VCaP (cell line): Measurements from ENCODE around the gene NTHL1.
"Not testable (repeated sequence)": the region's sequence is repeated elsewhere in the genome, so short reads cannot be mapped to it uniquely, and the experiment has no call there.

Source experiments
- H3K27ac ChIP-seq: fragments of 450-650 bp; 2 replicates; pipeline ENCODE4 v1.5.1; 2017
- TF ChIP-seq, protein P1 (sequence below): fragments of 450-650 bp; conservative IDR thresholded peaks from 2 replicates; pipeline ENCODE4 v1.5.1; 2017; ENCODE audit warnings: mild to moderate bottlenecking, moderate library complexity

The NTHL1 gene

GRCh38 chr16:2038382-2039231 lies 9.0 kb downstream of the NTHL1 start:
- TF ChIP-seq, protein P1, sequence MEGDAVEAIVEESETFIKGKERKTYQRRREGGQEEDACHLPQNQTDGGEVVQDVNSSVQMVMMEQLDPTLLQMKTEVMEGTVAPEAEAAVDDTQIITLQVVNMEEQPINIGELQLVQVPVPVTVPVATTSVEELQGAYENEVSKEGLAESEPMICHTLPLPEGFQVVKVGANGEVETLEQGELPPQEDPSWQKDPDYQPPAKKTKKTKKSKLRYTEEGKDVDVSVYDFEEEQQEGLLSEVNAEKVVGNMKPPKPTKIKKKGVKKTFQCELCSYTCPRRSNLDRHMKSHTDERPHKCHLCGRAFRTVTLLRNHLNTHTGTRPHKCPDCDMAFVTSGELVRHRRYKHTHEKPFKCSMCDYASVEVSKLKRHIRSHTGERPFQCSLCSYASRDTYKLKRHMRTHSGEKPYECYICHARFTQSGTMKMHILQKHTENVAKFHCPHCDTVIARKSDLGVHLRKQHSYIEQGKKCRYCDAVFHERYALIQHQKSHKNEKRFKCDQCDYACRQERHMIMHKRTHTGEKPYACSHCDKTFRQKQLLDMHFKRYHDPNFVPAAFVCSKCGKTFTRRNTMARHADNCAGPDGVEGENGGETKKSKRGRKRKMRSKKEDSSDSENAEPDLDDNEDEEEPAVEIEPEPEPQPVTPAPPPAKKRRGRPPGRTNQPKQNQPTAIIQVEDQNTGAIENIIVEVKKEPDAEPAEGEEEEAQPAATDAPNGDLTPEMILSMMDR, result no peak
- H3K27ac ChIP-seq, result peak overlapping the region; percentile 83

DNA sequence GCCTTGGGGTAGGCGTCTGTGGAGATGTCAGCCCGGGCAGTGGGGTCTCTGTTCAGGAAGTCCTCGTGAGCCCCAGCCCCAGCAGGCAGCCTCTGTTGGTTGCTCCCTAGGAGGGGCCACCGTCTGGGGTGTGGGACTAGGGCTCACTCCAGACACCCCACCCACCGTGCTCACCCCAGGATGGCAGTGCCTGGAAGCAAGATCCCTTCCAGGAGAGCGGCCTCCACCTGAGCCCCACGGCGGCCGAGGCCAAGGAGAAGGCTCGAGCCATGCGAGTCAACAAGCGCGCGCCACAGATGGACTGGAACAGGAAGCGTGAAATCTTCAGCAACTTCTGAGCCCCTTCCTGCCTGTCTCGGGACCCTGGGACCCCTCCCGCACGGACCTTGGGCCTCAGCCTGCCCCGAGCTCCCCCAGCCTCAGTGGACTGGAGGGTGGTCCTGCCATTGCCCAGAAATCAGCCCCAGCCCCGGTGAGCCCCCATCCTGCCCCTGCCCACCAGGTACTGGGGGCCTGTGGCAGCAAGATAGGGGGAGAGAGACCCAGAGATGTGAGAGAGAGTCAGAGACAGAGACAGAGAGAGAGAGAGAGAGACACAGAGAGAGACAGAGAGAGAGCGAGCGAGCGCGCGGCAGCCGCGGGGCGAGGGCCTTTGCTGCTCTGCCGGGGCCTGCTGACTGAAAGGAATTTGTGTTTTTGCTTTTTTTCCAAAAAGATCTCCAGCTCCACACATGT lies 9.8 kb downstream of the NTHL1 start:
- TF ChIP-seq, protein P1, result no peak
- no peak overlapping the region for H3K27ac ChIP-seq

DNA sequence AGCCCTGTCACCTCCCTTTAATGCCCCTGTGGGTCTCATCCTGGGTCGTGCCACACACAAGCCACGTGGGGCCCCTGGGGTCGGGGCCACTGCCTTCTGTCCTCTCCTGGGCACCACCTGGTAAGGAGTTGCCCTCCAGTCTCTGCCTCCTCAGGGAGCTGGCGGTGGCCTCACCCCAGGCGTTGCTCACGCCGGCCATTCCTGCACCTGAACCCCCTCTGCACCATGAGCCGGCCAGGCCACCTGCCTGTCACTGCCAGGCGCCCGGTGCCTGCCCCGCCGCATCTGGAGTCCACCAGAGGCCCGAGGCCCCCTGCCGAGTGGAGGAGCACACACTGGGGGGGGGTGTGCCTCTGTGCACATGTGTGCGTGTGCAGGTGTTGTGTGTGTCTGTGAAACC lies 10.5 kb downstream of the NTHL1 start:
- TF ChIP-seq, protein P1, result no peak
- H3K27ac ChIP-seq, result no peak overlapping the region

GRCh38 chr16:2036200-2036966 lies 11.3 kb downstream of the NTHL1 start:
- TF ChIP-seq, protein P1, result no peak
- H3K27ac ChIP-seq, result peak overlapping the region; percentile 43

DNA sequence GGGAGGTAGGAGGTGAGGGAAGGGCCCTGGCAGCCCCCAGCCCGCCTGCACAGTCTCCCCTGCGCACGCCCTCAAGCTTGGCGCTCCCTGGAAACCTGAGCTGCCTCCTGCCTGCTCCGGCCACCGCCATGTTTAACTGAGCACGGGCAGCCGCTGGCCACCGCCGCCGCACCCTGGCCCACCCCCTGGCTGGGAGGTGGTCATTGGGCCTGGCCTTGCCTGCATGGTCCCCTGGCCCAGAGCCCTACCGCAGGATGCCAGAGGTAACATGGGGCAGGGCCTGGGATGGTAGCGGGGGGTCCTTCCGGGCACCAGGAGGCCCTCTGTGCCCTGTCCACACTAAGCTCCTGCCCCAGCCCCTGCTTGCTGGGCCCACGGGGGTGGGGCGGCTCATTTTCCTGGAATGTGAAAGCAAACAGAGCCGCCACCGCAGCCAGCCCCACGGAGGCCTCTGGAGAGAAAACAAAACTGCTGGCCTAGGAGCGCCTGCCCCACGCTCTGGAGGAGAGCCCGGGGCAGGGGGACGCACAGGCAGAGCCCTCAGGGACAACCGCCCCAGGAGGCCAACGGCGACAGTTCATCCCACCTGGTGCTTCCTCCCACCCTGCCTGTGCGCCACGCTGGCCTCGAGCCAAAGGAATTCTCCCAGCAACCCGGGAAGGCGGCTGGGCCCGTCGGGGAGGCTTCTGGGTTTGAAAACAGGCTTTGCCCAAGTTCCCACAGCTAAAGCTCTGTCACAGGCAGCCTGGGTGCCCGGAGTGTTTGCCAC lies 12.0 kb downstream of the NTHL1 start:
- TF ChIP-seq, protein P1, result no peak
- H3K27ac ChIP-seq, result peak overlapping the region; percentile 43

DNA sequence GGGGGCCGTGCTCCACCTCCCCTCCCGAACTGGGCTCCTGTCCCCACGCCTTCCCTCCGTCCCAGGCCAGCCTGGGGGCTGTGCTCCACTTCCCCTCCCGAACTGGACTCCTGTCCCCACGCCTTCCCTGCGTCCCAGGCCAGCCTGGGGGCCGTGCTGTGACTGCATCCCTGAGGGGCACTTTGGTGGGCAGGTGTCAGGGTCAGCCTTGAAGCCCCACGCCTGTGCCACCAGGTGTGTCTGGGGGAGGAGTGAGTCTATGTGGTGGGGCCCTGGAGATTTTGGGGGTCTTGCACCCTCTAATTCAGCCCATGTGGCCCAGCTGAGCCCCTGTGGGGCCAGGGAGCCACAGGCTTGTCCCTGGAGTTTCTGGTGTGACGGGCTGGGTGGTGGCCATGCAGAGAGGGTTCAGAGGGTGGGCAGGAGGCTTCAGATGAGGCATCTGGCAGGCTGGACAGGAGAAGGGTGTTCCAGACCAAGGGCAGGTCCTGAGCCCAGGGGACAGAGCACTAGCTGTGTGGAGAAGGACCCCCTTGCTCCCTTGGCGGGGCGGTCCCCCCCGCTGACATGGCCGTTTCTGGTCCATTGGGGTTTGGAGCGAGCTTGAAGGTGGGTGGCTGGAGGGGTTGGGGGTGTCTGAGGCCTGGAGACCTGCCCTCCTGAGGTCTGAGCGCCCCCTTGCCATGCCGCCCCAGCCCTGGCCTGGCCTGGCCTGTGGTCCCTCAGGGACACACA lies 12.8 kb downstream of the NTHL1 start:
- peak overlapping the region; percentile 43 for H3K27ac ChIP-seq
- TF ChIP-seq, protein P1, result no peak

GRCh38 chr16:2033909-2034695 lies 13.5 kb downstream of the NTHL1 start:
- H3K27ac ChIP-seq, result not testable (repeated sequence)
